Lung (tissue), 12 donors: ENCODE measurements around the gene BRMS1. TPM values are rescaled to one million over a fixed set of nuclear protein-coding genes. Genes with fewer than 3 reads are reported as not detected.

ENCODE experiments used
- ATAC-seq: fragments of 200-7000 bp; cut with Tn5 transposase; one replicate; pipeline ENCODE4 v1.9.1; 2020; ENCODE audit warnings: moderate number of reproducible peaks; ENCODE audit not compliant: insufficient read depth, low FRiP score
- DNase-seq, 3 donors: peaks; one replicate each; pipeline ENCODE4 v3.0.0-alpha.2; 2013 to 2017
- H3K27ac ChIP-seq, 2 donors: one replicate each; pipeline ENCODE4 v1.5.1; 2013; ENCODE audit warnings: mild to moderate bottlenecking in 2 of 2, moderate library complexity in 2 of 2, control low read depth in 1 of 2, inconsistent platforms in 1 of 2, low read depth in 1 of 2, low read length in 1 of 2
- H3K27me3 ChIP-seq, 3 donors: one replicate each; pipeline ENCODE4 v1.5.1; 2013; ENCODE audit warnings: low read length in 2 of 3; ENCODE audit not compliant: control insufficient read depth in 3 of 3, insufficient read depth in 3 of 3
- H3K36me3 ChIP-seq, 4 donors: one replicate each; pipeline ENCODE4 v1.5.1; 2013; ENCODE audit warnings: low read length in 4 of 4, mild to moderate bottlenecking in 1 of 4, moderate library complexity in 1 of 4; ENCODE audit not compliant: control insufficient read depth in 4 of 4, insufficient read depth in 4 of 4
- H3K4me1 ChIP-seq, 5 donors: one replicate each; pipeline ENCODE4 v1.5.1; 2013; ENCODE audit warnings: low read length in 5 of 5, mild to moderate bottlenecking in 2 of 5, moderate library complexity in 1 of 5; ENCODE audit not compliant: control insufficient read depth in 5 of 5, insufficient read depth in 5 of 5
- H3K4me3 ChIP-seq: one replicate; pipeline ENCODE4 v1.5.1; 2013; ENCODE audit warnings: mild to moderate bottlenecking, control low read depth, moderate library complexity
- H3K9ac ChIP-seq, 2 donors: one replicate each; pipeline ENCODE4 v1.5.1; 2013; ENCODE audit warnings: low read length in 2 of 2, control low read depth in 1 of 2; ENCODE audit not compliant: insufficient read depth in 1 of 2
- H3K9me3 ChIP-seq, 4 donors: one replicate each; pipeline ENCODE4 v1.5.1; 2013; ENCODE audit warnings: low read length in 3 of 4, mild to moderate bottlenecking in 1 of 4, moderate library complexity in 1 of 4; ENCODE audit not compliant: control insufficient read depth in 4 of 4, insufficient read depth in 3 of 4
- WGBS, 2 donors: extraction: QIAGEN DNeasy Blood & Tissue Kit; methylation state at CpG; one replicate each; pipeline ENCODE4 v1.1.7; 2013; 5-methylcytosine and 5-hydroxymethylcytosine counted together
- polyA plus RNA-seq, 2 donors: library from polyadenylated mRNA; stranded (reverse); fragments of 200-250 nt; gene quantifications; one replicate each; pipeline ENCODE4 v1.2.1, GENCODE V29; 2013
- total RNA-seq, 2 donors: library from RNA; depleted of rRNA in 1 of 2; stranded (reverse); fragments of >200 nt in 1 of 2; gene quantifications; one replicate each; pipeline ENCODE4 v1.2.1, GENCODE V29; 2014 to 2021
- TF ChIP-seq, protein P1 (sequence below): IDR thresholded peaks from 2 replicates; pipeline ENCODE4 v1.5.1; 2012; ENCODE audit warnings: mild to moderate bottlenecking; ENCODE audit errors: control extremely low read depth, extremely low read depth
- donor health status: control.
- donor health status: control.
- donor health status: Bipolar disorder and iron deficiency.
- donor health status: healthy.
- donor health status: DM: yes; HTN: yes; CAD: no.

Gene BRMS1
- total and polyA plus RNA-seq, 4 donors: 23.7 to 88.7 (median 49.2) TPM

- WGBS, 2 donors: 73 to 82% methylated on average over 16 to 18 of the region's 18 CpGs
- DNase-seq: no peak
- Histone ChIP-seq H3K27ac (peak overlapping the region in 1 of 2 donors; percentile 91), H3K36me3 (peaks cover 0 to 61% (median 14%) of the 10 kb centered on the region in 4 donors), H3K9ac (no peak overlapping the region), H3K27me3 (no peaks in the 10 kb centered on the region), H3K9me3 (peaks cover 0 to under 1% (median 0%) of the 10 kb centered on the region in 4 donors), H3K4me3 (no peak overlapping the region), H3K4me1 (peaks cover 0 to 21% (median 10%) of the 10 kb centered on the region in 5 donors)
- TF ChIP-seq, protein P1, sequence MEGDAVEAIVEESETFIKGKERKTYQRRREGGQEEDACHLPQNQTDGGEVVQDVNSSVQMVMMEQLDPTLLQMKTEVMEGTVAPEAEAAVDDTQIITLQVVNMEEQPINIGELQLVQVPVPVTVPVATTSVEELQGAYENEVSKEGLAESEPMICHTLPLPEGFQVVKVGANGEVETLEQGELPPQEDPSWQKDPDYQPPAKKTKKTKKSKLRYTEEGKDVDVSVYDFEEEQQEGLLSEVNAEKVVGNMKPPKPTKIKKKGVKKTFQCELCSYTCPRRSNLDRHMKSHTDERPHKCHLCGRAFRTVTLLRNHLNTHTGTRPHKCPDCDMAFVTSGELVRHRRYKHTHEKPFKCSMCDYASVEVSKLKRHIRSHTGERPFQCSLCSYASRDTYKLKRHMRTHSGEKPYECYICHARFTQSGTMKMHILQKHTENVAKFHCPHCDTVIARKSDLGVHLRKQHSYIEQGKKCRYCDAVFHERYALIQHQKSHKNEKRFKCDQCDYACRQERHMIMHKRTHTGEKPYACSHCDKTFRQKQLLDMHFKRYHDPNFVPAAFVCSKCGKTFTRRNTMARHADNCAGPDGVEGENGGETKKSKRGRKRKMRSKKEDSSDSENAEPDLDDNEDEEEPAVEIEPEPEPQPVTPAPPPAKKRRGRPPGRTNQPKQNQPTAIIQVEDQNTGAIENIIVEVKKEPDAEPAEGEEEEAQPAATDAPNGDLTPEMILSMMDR: no peak
- ATAC-seq: no peak
These were observed 7.6 kb downstream of the BRMS1 start for GRCh38 chr11:66337103-66337899.

DNA sequence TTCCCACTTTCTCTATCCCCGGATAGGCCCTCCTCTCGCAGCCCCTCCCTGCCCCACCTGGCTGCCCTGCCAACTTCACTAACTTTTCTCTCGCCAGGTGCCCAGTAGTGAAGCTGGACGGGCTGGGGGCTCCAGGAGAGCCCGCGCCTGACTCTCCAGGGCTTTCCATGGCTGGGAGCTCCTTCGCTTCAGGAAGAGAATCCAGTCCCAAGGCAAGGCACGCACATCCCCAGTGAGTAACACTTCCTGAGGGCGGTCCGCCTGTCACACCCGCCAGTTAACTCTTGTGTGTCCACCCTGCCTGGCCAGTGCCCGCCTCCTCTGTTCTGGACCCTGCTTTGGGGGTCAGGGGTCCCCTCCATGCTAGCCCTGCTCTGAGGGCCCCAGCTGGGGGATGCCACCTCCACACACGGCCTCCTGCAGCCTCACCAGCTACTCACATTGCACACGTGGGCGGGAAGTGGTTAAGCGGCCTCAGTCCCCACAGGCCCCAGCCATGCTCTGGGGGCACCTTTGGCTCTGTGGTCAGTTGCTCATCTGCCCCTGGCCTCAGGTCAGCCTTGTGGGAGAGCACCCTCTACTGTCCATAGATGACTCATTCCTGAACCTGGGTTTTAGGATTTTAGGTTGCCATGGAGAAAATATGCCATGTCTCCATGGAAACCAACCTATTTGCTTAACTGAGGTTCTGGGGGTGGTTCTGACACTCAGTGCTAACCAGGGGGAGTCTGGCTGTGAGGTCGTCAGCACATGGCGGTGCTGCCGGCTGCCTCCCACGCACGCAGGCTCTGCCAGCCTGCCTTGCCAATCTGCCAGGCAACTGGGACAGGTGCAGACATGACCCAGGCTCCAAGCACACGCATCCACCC lies 8.4 kb downstream of the BRMS1 start, which contains the start of gene RIN1:
TSS of gene RIN1 (minus strand) at position 201 of the 869 bp plus-strand sequence. CDS start at position 169, 32 bp downstream.
- no peaks in the 10 kb centered on the region for H3K27me3 ChIP-seq
- peak within 1 kb of the TSS in 1 of 2 donors; percentile 37 for H3K9ac ChIP-seq
- peak; percentile 72 for ATAC-seq
- TF ChIP-seq, protein P1: no peak
- peak; percentile 64 to 75 (median 68) for DNase-seq
- peaks cover 0 to 1% (median 0%) of the 10 kb centered on the region in 4 donors for H3K9me3 ChIP-seq
- H3K27ac ChIP-seq: peak within 1 kb of the TSS; percentile 58 to 91
- H3K4me1 ChIP-seq: peaks cover 0 to 21% (median 10%) of the 10 kb centered on the region in 5 donors
- peak within 1 kb of the TSS; percentile 63 for H3K4me3 ChIP-seq
- 18 to 22% methylated on average over 22 of the region's 22 CpGs for WGBS, 2 donors
- H3K36me3 ChIP-seq: peaks cover 0 to 61% (median 9%) of the 10 kb centered on the region in 4 donors

DNA sequence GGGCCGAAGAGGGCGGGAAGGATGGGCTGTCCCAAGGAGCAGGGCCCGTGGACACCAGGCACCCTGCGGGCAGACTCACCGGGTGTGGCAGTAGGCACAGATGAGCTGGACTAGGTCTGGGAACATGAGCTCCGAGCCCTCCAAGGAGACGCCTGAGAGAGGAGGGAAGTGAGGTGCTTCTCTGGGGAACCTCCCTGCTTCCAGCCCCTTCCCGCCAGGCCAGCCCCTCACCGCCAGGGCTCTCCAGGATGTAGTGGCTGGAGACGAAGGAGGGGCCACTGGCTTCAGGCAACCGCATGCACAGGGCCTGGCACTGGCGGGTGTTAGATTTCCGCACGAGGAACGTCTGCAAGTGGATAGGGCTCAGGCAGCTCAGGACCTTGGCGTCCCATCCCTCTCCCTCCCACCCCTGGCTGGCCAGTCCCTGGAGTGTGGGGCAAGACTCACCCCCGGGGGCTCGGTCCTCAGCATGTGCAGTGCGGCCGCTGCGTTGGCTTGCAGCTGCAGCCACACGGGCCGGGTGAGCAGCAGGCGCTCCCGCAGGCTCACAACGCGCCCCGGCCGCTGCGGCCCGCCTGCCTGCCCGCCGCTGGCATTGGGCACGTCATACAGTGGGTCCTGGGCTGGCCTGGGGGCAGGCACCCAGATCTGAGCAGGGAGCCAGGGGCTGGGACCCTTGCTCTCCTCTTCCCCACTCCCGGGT lies 9.2 kb downstream of the BRMS1 start:
- ATAC-seq: peak; percentile 23
- Histone ChIP-seq H3K27me3 (no peaks in the 10 kb centered on the region), H3K9ac (peak overlapping the region in 1 of 2 donors; percentile 37), H3K9me3 (peaks cover 0 to 1% (median 0%) of the 10 kb centered on the region in 4 donors), H3K27ac (peak overlapping the region; percentile 58 to 91), H3K4me3 (peak overlapping the region; percentile 63), H3K36me3 (peaks cover 0 to 53% (median 6%) of the 10 kb centered on the region in 4 donors), H3K4me1 (peaks cover 0 to 21% (median 10%) of the 10 kb centered on the region in 5 donors)
- WGBS, 2 donors: 10 to 13% methylated on average over 33 to 35 of the region's 35 CpGs
- TF ChIP-seq, protein P1: no peak
- peak in 2 of 3 donors; percentile 40 to 46 for DNase-seq
